Prostate gland (tissue), 2 donors: ENCODE results near the gene PSMC6.

Experiments
- CTCF ChIP-seq, 4 experiments: fragments of 200-600 bp in 2 of 4; fragments of 450-650 bp in 2 of 4; sonication (generic) in 2 of 4; IDR thresholded peaks; 1 replicate in 3 of 4; 2 replicates in 1 of 4; pipeline ENCODE4 v1.5.1; 2016 to 2019; ENCODE audit warnings: antibody characterized with exemption in 4 of 4, mild to moderate bottlenecking in 2 of 4, moderate library complexity in 2 of 4
- POLR2A ChIP-seq: fragments of 450-650 bp; IDR thresholded peaks from one replicate; pipeline ENCODE4 v1.6.1; 2016; ENCODE audit warnings: antibody characterized with exemption, mild to moderate bottlenecking
- POLR2AphosphoS5 ChIP-seq: sonication (generic); formaldehyde crosslinking; IDR thresholded peaks from one replicate; pipeline ENCODE4 v1.6.1; 2017; ENCODE audit warnings: antibody characterized with exemption

GRCh38 chr14:52724360-52724644, 17.3 kb downstream of the PSMC6 start:
- no peak for TF ChIP-seq CTCF (IDR thresholded peaks at IDR 0.05)
- TF ChIP-seq POLR2AphosphoS5, result no peak
- no peak for TF ChIP-seq POLR2A
